ENCODE data around the gene CPNE8. TPM values are rescaled to one million over a fixed set of nuclear protein-coding genes. Genes with fewer than 3 reads are reported as not detected.

CPNE8 gene
- total and polyA plus RNA-seq, 10 of the 15 experiments (the other 5 are each of a cell fraction or from before 2014, with no cell fraction given), result 11.3 to 38.4 (median 18.9) TPM

- TF ChIP-seq MEF2B (IDR thresholded peaks at IDR 0.05; ENCODE audit: partially characterized antibody, poor library complexity, severe bottlenecking), result no peak
- no peak for TF ChIP-seq MYB (IDR thresholded peaks at IDR 0.05; ENCODE audit: borderline replicate concordance, low read depth, low read length)
- peak in 1 of 2 experiments; percentile 48; a peak in 1 of 4 replicates for TF ChIP-seq ETV6 (conservative IDR thresholded peaks at IDR 0.05 in 1 of 2, IDR thresholded peaks at IDR 0.05 in 1 of 2; ENCODE audit: borderline replicate concordance in 1 of 2, low read depth in 1 of 2)
- TF ChIP-seq JUNB (IDR thresholded peaks at IDR 0.05), result peak; percentile 73
- no peak for TF ChIP-seq KLF5 (IDR thresholded peaks at IDR 0.05; ENCODE audit: partially characterized antibody)
- TF ChIP-seq IKZF1 (conservative IDR thresholded peaks at IDR 0.05), result no peak; the same call in 1 of the 2 replicates
- TF ChIP-seq ASH2L (IDR thresholded peaks at IDR 0.05; ENCODE audit: borderline replicate concordance, low read depth), result no peak
- TF ChIP-seq HCFC1 (IDR thresholded peaks at IDR 0.05; ENCODE audit: low read length), result no peak
- no peak for TF ChIP-seq ZSCAN29 (IDR thresholded peaks at IDR 0.05)
- TF ChIP-seq SUPT20H (IDR thresholded peaks at IDR 0.05; ENCODE audit: borderline replicate concordance, control insufficient read depth, low read depth, low read length), result no peak
- no peak for TF ChIP-seq MTA3 (IDR thresholded peaks at IDR 0.05; ENCODE audit: borderline replicate concordance, low read length)
- no peak for TF ChIP-seq YY1 (IDR thresholded peaks at IDR 0.05; ENCODE audit: low read depth, low read length)
- peak; percentile 52 to 59; a peak in 3 of 4 replicates for TF ChIP-seq IKZF2 (IDR thresholded peaks at IDR 0.05)
- no peak for TF ChIP-seq CBX5 (IDR thresholded peaks at IDR 0.05; ENCODE audit: low read depth)
- no peak for TF ChIP-seq MEF2A (IDR thresholded peaks at IDR 0.05; ENCODE audit: insufficient read depth, low read depth, low read length)
- TF ChIP-seq CREB1 (IDR thresholded peaks at IDR 0.05; ENCODE audit: low read depth), result no peak
- TF ChIP-seq CHD1 (IDR thresholded peaks at IDR 0.05; ENCODE audit: low read depth, low read length), result no peak
- TF ChIP-seq TCF7 (IDR thresholded peaks at IDR 0.05; ENCODE audit: borderline replicate concordance), result no peak
- TF ChIP-seq BCL11A (IDR thresholded peaks at IDR 0.05; ENCODE audit: low read depth, low read length), result no peak
- 0 out of 2 replicates have a peak, but pooled peaks have one; percentile 22 for TF ChIP-seq DPF2 (IDR thresholded peaks at IDR 0.05)
- no peak for TF ChIP-seq FOXM1 (IDR thresholded peaks at IDR 0.05; ENCODE audit: low read depth, low read length)
- peak; percentile 16; the same call in 1 of the 2 replicates for TF ChIP-seq MTA2 (IDR thresholded peaks at IDR 0.05; ENCODE audit: low read depth)
- TF ChIP-seq CBX3 (IDR thresholded peaks at IDR 0.05; ENCODE audit: borderline replicate concordance, low read depth), result no peak
- TF ChIP-seq HDAC2 (IDR thresholded peaks at IDR 0.05), result no peak
- no peak for TF ChIP-seq RELA (IDR thresholded peaks at IDR 0.05; ENCODE audit: borderline replicate concordance, partially characterized antibody)
- TF ChIP-seq RAD51 (IDR thresholded peaks at IDR 0.05), result no peak
- no peak for TF ChIP-seq CTCF (IDR thresholded peaks at IDR 0.05 in 2 of 3, conservative IDR thresholded peaks at IDR 0.05 in 1 of 3; ENCODE audit: control insufficient read depth in 2 of 3, extremely low read depth in 1 of 3, insufficient read depth in 1 of 3, low read depth in 3 of 3, low read length in 3 of 3)
- no peak for TF ChIP-seq CHD4 (IDR thresholded peaks at IDR 0.05)
- TF ChIP-seq YBX1 (IDR thresholded peaks at IDR 0.05), result no peak
- TF ChIP-seq TARDBP (IDR thresholded peaks at IDR 0.05; ENCODE audit: borderline replicate concordance), result no peak
- no peak for TF ChIP-seq ESRRA (IDR thresholded peaks at IDR 0.05; ENCODE audit: low read length)
- no peak for TF ChIP-seq CHD2 (IDR thresholded peaks at IDR 0.05; ENCODE audit: borderline replicate concordance, low read depth, low read length)
- no peak for TF ChIP-seq POLR2AphosphoS2 (IDR thresholded peaks at IDR 0.05; ENCODE audit: low read depth, low read length)
- no peak for TF ChIP-seq BRCA1 (IDR thresholded peaks at IDR 0.05; ENCODE audit: low read depth, low read length)
- TF ChIP-seq GATAD2B (conservative IDR thresholded peaks at IDR 0.05; ENCODE audit: low read depth), result 0 out of 2 replicates have a peak, but pooled peaks have one; percentile 26
Observed at GRCh38 chr12:38892087-38892786, 13.2 kb downstream of the CPNE8 start (continued).
